HCT116 (cell line): ENCODE results near the gene UBAC2. TPM values are rescaled to one million over a fixed set of nuclear protein-coding genes. Genes with fewer than 3 reads are reported as not detected.

Source experiments
- ATAC-seq: fragments of 200-7000 bp; cut with Tn5 transposase; 2 replicates; pipeline ENCODE4 v1.9.1; 2020; ENCODE audit warnings: mild to moderate bottlenecking, moderate library complexity
- BruUV-seq: library from RNA; stranded (reverse); fragments of 400-500 nt; replicated peaks from 2 replicates; lab custom pipeline; 2021; lab: Mats Ljungman, UMichigan
- CTCF ChIA-PET: fragments of 300-600 bp; sonication (Branson Sonifier 250); formaldehyde crosslinking; loops from one replicate; lab custom pipeline; 2021; ENCODE audit warnings: antibody characterized with exemption; lab: Charles Lee
- POLR2A ChIA-PET: fragments of 300-600, 350-600 bp; sonication (Branson Sonifier 250); formaldehyde crosslinking; loops from one replicate; lab custom pipeline; 2021; ENCODE audit warnings: antibody characterized with exemption; lab: Charles Lee
- RAD21 ChIA-PET, 2 experiments: fragments of 300-600 bp; sonication (Branson Sonifier 250); formaldehyde crosslinking; loops; one replicate each; lab custom pipeline; 2023; ENCODE audit warnings: low total read pairs in 2 of 2; ENCODE audit not compliant: uncharacterized antibody in 2 of 2, unreplicated experiment in 2 of 2, low non-redundant PET in 1 of 2; lab: Charles Lee
- DNase-seq: peaks from one replicate; pipeline ENCODE4 v3.0.0-alpha.2; 2010; ENCODE audit warnings: low read depth, low spot score
- H2AFZ ChIP-seq: fragments of 200-600 bp; shearing (Covaris generic), sonication (generic); 2 replicates; pipeline ENCODE4 v1.6.1; 2017; ENCODE audit warnings: low read depth, mixed run types, mixed read lengths, antibody characterized with exemption, low read length; ENCODE audit not compliant: poor library complexity, severe bottlenecking
- H3K27ac ChIP-seq: 2 replicates; pipeline ENCODE4 v1.5.1; 2012; ENCODE audit warnings: low read depth, low read length
- H3K27me3 ChIP-seq: fragments of 200-600 bp; sonication (generic); 2 replicates; pipeline ENCODE4 v1.6.1; 2016; ENCODE audit warnings: mixed run types, low read length, mixed read lengths; ENCODE audit not compliant: insufficient read depth
- H3K36me3 ChIP-seq, 2 experiments: fragments of 200-500 bp in 1 of 2; fragments of 200-600 bp in 1 of 2; sonication (Bioruptor generic) in 1 of 2; sonication (generic) in 1 of 2; 2 replicates each; pipeline versions ENCODE4 v1.5.1 to v1.6.1; 2014 to 2016; ENCODE audit warnings: low read length in 2 of 2, inconsistent platforms in 1 of 2, mixed read lengths in 1 of 2, mixed run types in 1 of 2; ENCODE audit not compliant: insufficient read depth in 2 of 2, control insufficient read depth in 1 of 2
- H3K4me1 ChIP-seq, 2 experiments: fragments of 200-600 bp in 1 of 2; sonication (generic) in 1 of 2; 2 replicates each; pipeline versions ENCODE4 v1.5.1 to v1.6.1; 2012 to 2017; ENCODE audit warnings: low read length in 2 of 2, inconsistent platforms in 1 of 2, mild to moderate bottlenecking in 1 of 2, mixed read lengths in 1 of 2, mixed run types in 1 of 2, moderate library complexity in 1 of 2; ENCODE audit not compliant: insufficient read depth in 2 of 2, control insufficient read depth in 1 of 2
- H3K4me2 ChIP-seq: fragments of 200-600 bp; sonication (generic); 2 replicates; pipeline ENCODE4 v1.6.1; 2017; ENCODE audit warnings: mixed run types, low read length, mixed read lengths
- H3K4me3 ChIP-seq, 2 experiments: fragments of 200-600 bp in 1 of 2; sonication (generic) in 1 of 2; replicated peaks in 1 of 2; 2 replicates each; pipeline ENCODE4 v1.5.1; 2011 to 2016; ENCODE audit warnings: low read length in 2 of 2, control low read depth in 1 of 2, low read depth in 1 of 2, mild to moderate bottlenecking in 1 of 2, mixed read lengths in 1 of 2, mixed run types in 1 of 2
- H3K79me2 ChIP-seq: fragments of 200-600 bp; sonication (generic); 2 replicates; pipeline ENCODE4 v1.6.1; 2017; ENCODE audit warnings: mild to moderate bottlenecking, mixed run types, low read length, moderate library complexity, mixed read lengths; ENCODE audit not compliant: insufficient read depth
- H3K9ac ChIP-seq: fragments of 200-600 bp; sonication (generic); 2 replicates; pipeline ENCODE4 v1.6.1; 2016; ENCODE audit warnings: low read length, mixed read lengths
- H3K9me2 ChIP-seq: fragments of 200-600 bp; sonication (generic), shearing (Covaris generic); 2 replicates; pipeline ENCODE4 v1.6.1; 2017; ENCODE audit warnings: mixed run types, mild to moderate bottlenecking, moderate library complexity; ENCODE audit not compliant: insufficient read depth
- H3K9me3 ChIP-seq, 2 experiments: fragments of 200-500 bp in 1 of 2; fragments of 200-600 bp in 1 of 2; sonication (Bioruptor generic) in 1 of 2; sonication (generic) in 1 of 2; 2 replicates each; pipeline ENCODE4 v1.6.1; 2014 to 2017; ENCODE audit warnings: low read length in 2 of 2, mixed read lengths in 2 of 2, inconsistent platforms in 1 of 2, low read depth in 1 of 2, mild to moderate bottlenecking in 1 of 2, mixed run types in 1 of 2, moderate library complexity in 1 of 2; ENCODE audit not compliant: control insufficient read depth in 1 of 2, insufficient read depth in 1 of 2
- H4K20me1 ChIP-seq: fragments of 200-600 bp; sonication (generic), shearing (Covaris generic); 2 replicates; pipeline ENCODE4 v1.6.1; 2017; ENCODE audit warnings: mixed run types, mild to moderate bottlenecking, moderate library complexity; ENCODE audit not compliant: insufficient read depth
- ATF3 ChIP-seq: IDR thresholded peaks from 2 replicates; pipeline ENCODE4 v1.6.1; 2012
- CBX3 ChIP-seq: IDR thresholded peaks from 2 replicates; pipeline ENCODE4 v1.6.1; 2012; ENCODE audit warnings: low read depth
- ELF1 ChIP-seq: IDR thresholded peaks from 2 replicates; pipeline ENCODE4 v1.6.1; 2012; ENCODE audit warnings: low read depth, borderline replicate concordance
- EZH2phosphoT487 ChIP-seq: fragments of 200-600 bp; IDR thresholded peaks from 2 replicates; pipeline ENCODE4 v1.6.1; 2018; ENCODE audit warnings: antibody characterized with exemption, borderline replicate concordance
- FOSL1 ChIP-seq: IDR thresholded peaks from 2 replicates; pipeline ENCODE4 v1.6.1; 2012; ENCODE audit warnings: low read depth
- JUND ChIP-seq: IDR thresholded peaks from 2 replicates; pipeline ENCODE4 v1.6.1; 2012
- MAX ChIP-seq: IDR thresholded peaks from 2 replicates; pipeline ENCODE4 v1.6.1; 2012
- RAD21 ChIP-seq: IDR thresholded peaks from 2 replicates; pipeline ENCODE4 v1.6.1; 2012; ENCODE audit warnings: low read depth, mild to moderate bottlenecking
- SRF ChIP-seq: IDR thresholded peaks from 2 replicates; pipeline ENCODE4 v1.6.1; 2012; ENCODE audit warnings: low read depth
- ZBTB33 ChIP-seq: IDR thresholded peaks from 2 replicates; pipeline ENCODE4 v1.6.1; 2011; ENCODE audit warnings: mild to moderate bottlenecking, low read length, moderate library complexity; ENCODE audit not compliant: insufficient replicate concordance; ENCODE audit errors: extremely low read depth
- ZFX ChIP-seq: fragments of 450-650 bp; IDR thresholded peaks from 2 replicates; pipeline ENCODE4 v1.6.1; 2017
- ZNF274 ChIP-seq: fragments of 200-500 bp; sonication (Bioruptor generic); IDR thresholded peaks from 2 replicates; pipeline ENCODE4 v1.6.1; 2014; ENCODE audit warnings: mild to moderate bottlenecking, low read depth, low read length, inconsistent platforms
- intact Hi-C: fragments of 100-400 bp; cut with micrococcal nuclease; formaldehyde crosslinking; loops from 2 replicates; pipeline ENCODE4 v1.10.0; 2022
- total RNA-seq: library from RNA; stranded (reverse); gene quantifications from one replicate; pipeline ENCODE4 v1.2.1, GENCODE V29; 2021; ENCODE audit not compliant: unreplicated experiment

UBAC2 gene
- total RNA-seq, 1 experiment from 2014 or later = 67.4 TPM

DNA sequence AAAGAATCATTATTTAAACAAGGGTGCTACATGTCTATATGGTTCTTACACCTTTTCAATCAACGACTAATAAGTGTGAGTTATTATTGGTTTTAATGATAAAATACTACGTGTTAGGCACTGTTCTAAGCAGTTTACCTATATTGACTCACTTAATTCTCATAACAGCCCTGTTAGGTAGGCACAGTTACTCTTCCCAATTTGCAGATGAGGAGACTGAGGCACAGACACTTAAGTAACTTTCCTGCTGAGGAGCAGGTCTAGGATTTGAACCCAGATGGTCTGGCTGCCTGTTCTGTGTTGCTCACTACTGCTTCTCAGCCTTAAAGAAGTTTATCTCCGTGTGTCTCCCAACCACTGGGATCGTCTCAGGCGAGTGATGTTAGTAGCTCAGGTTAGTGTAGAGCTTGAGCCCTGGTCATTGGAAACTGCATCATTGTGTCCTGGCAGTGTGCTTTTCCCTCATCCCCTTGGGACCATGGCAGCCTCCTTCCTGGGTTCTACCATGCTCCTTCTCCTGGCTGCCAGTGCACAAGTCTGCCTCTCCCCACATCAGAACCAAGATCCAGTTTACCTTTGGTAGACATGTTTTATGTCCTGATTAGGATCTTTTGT lies 10.9 kb downstream of the UBAC2 start:
- POLR2A ChIA-PET = no interaction called here
- H3K27me3 ChIP-seq = no peaks in the 10 kb centered on the region
- CTCF ChIA-PET = no interaction called here
- no peak overlapping the region for H3K9ac ChIP-seq
- peaks cover 95% of the 10 kb centered on the region for H3K79me2 ChIP-seq
- H2AFZ ChIP-seq = no peak overlapping the region
- peaks cover 5% of the 10 kb centered on the region for H4K20me1 ChIP-seq
- ATAC-seq (no peak), DNase-seq (no peak)
- no peak for TF ChIP-seq ZNF274
- TF ChIP-seq SRF = no peak
- TF ChIP-seq ZFX = no peak
- no peak for TF ChIP-seq EZH2phosphoT487
- no peak for TF ChIP-seq ATF3
- TF ChIP-seq JUND = no peak
- no peak for TF ChIP-seq FOSL1
- no peak for TF ChIP-seq ELF1
- no peak for TF ChIP-seq CBX3
- no peak for TF ChIP-seq RAD21
- TF ChIP-seq MAX = no peak
- TF ChIP-seq ZBTB33 = no peak
- H3K9me2 ChIP-seq = no peaks in the 10 kb centered on the region
- no peak overlapping the region for H3K4me2 ChIP-seq
- no peak overlapping the region for H3K4me3 ChIP-seq
- H3K36me3 ChIP-seq = peaks cover 3 to 6% of the 10 kb centered on the region in 2 experiments; a peak in 1 of 4 replicates
- peaks cover 0 to 7% of the 10 kb centered on the region in 2 experiments; a peak in 1 of 4 replicates for H3K4me1 ChIP-seq
- BruUV-seq = no TSS peak
- intact Hi-C loops = no loop called here
- no peaks in the 10 kb centered on the region for H3K9me3 ChIP-seq
- RAD21 ChIA-PET = no interaction called here
- H3K27ac ChIP-seq = no peak overlapping the region
